K562 (cell line): ENCODE measurements around the gene MEGF11. TPM values are rescaled to one million over a fixed set of nuclear protein-coding genes. Genes with fewer than 3 reads are reported as not detected.

Experiments used
- BCL6 ChIP-seq: fragments of 250-450 bp; sonication (Bioruptor Pico); IDR thresholded peaks from 2 replicates; pipeline ENCODE4 v1.4.0; 2020
- ELF1 ChIP-seq: fragments of 200-800 bp; sonication (Bioruptor generic); IDR thresholded peaks from 2 replicates; pipeline ENCODE4 v1.6.1; 2016; ENCODE audit warnings: missing genetic modification characterization, missing compliant biosample characterization
- FOXM1 ChIP-seq, 2 experiments: fragments of 450-650 bp in 1 of 2; sonication (generic) in 1 of 2; formaldehyde crosslinking in 1 of 2; IDR thresholded peaks; 2 replicates each; pipeline versions ENCODE4 v1.6.1 to v1.9.0; 2017 to 2022; ENCODE audit warnings: low read depth in 2 of 2, mild to moderate bottlenecking in 2 of 2, missing genetic modification reagents in 1 of 2, moderate library complexity in 1 of 2
- KDM2B ChIP-seq: fragments of 250-450 bp; sonication (Bioruptor Pico); IDR thresholded peaks from 2 replicates; pipeline ENCODE4 v1.8.0; 2021; ENCODE audit warnings: mild to moderate bottlenecking, moderate library complexity
- MBD2 ChIP-seq: sonication (generic); IDR thresholded peaks from 2 replicates; pipeline ENCODE4 v1.6.1; 2016; ENCODE audit warnings: low read depth, borderline replicate concordance
- POLR2B ChIP-seq: fragments of 450-650 bp; IDR thresholded peaks from 2 replicates; pipeline ENCODE4 v1.6.1; 2018; ENCODE audit warnings: low read depth; ENCODE audit not compliant: partially characterized antibody
- RCOR1 ChIP-seq, 2 experiments: IDR thresholded peaks; 2 replicates each; pipeline ENCODE4 v1.6.1; 2012; ENCODE audit warnings: low read depth in 2 of 2, low read length in 2 of 2, borderline replicate concordance in 1 of 2, improper control_type of control experiment in 1 of 2
- SOX6 ChIP-seq: fragments of 450-650 bp; IDR thresholded peaks from 2 replicates; pipeline ENCODE4 v1.6.1; 2014; ENCODE audit warnings: mild to moderate bottlenecking
- ZNF354B ChIP-seq: fragments of 250-450 bp; sonication (Bioruptor Pico); IDR thresholded peaks from 2 replicates; pipeline ENCODE4 v1.4.0; 2020
- polyA plus RNA-seq, 8 experiments: library from polyadenylated mRNA; depleted of rRNA in 4 of 8; stranded (reverse) in 5 of 8; unstranded in 3 of 8; fragments of >200 nt; fragmentation: Nextera tagmentation in 2 of 8; fragmentation: Illumina TruSeq in 1 of 8; extraction: Ambion mirVana in 2 of 8; extraction: Trizol in 1 of 8; gene quantifications; 2 replicates each; pipeline versions ENCODE4 v1.2.1 to v1.2.3, GENCODE V29; 2011 to 2014; ENCODE audit warnings: inconsistent platforms in 1 of 8, missing spikeins in 1 of 8
- total RNA-seq, 7 experiments: library from RNA; depleted of rRNA in 6 of 7; stranded (reverse); fragments of >200 nt in 6 of 7; fragmentation: Illumina TruSeq in 2 of 7; extraction: Trizol in 2 of 7; gene quantifications; 2 replicates each; pipeline versions ENCODE4 v1.2.1 to v1.2.3, GENCODE V29; 2011 to 2021; ENCODE audit warnings: low replicate concordance in 1 of 7
- TF ChIP-seq, protein P1 (sequence below), 2 experiments: fragments of 450-650 bp; IDR thresholded peaks; 2 replicates each; pipeline ENCODE4 v1.6.1; 2018; ENCODE audit warnings: mild to moderate bottlenecking in 2 of 2, low read depth in 1 of 2; ENCODE audit not compliant: partially characterized antibody in 2 of 2
- TF ChIP-seq, protein P2 (sequence below): sonication (generic); formaldehyde crosslinking; IDR thresholded peaks from 2 replicates; pipeline ENCODE4 v1.8.1; 2023; ENCODE audit warnings: mild to moderate bottlenecking, missing genetic modification reagents, moderate library complexity
- TF ChIP-seq, protein P3 (sequence below): fragments of 450-650 bp; IDR thresholded peaks from 2 replicates; pipeline ENCODE4 v1.6.1; 2017; ENCODE audit warnings: antibody characterized with exemption
- TF ChIP-seq, protein P4 (sequence below): fragments of 250-450 bp; sonication (Bioruptor Pico); IDR thresholded peaks from 2 replicates; pipeline ENCODE4 v1.5.0; 2022; ENCODE audit warnings: mild to moderate bottlenecking
- TF ChIP-seq, protein P5 (sequence below): fragments of 450-650 bp; IDR thresholded peaks from 2 replicates; pipeline ENCODE4 v1.6.1; 2018; ENCODE audit warnings: mild to moderate bottlenecking, low read depth; ENCODE audit not compliant: partially characterized antibody

The MEGF11 gene
- total and polyA plus RNA-seq, 9 of the 15 experiments (the other 6 are each of a cell fraction or from before 2014, with no cell fraction given): 0.06 to 0.23 (median 0.20) TPM; not detected in 6

DNA sequence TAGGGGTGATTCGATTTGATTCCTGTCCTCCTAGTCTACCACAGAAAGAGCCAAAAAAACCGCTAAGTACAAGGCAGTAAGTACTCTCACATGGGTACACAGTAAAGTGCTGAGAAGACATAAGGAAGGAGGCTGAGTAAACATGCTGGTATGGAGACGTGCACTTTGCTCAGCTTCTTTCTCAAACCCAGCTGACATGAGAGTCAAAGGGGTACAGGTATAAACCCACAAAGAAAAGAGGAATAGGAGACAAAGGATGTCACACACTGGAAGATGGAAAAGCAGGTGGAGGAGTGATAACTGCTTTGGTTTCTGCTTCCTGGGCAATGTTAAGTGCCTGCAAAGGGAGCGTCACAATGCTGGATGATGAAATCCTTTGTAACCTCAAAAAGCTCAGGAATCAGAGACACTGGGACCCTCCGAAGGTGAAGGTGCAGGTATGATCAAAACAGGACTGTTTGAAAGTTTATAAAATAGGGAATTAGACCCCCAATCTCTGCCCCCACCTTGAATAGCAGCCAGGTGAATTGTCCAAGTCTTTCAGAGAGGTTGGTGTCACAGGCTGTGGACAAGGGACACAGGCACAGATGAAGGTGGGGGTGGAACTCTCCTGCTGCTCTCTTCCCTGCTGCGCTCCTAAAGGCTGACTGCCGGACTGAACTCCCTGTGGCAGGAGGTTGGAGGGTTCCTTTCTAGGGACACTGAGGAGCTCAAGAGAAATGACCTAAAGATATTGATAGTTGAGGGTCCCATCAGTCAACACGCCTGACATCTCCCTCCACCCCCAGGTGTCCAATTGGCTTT lies 282.4 kb downstream of the MEGF11 start (continued):
- TF ChIP-seq, protein P1, sequence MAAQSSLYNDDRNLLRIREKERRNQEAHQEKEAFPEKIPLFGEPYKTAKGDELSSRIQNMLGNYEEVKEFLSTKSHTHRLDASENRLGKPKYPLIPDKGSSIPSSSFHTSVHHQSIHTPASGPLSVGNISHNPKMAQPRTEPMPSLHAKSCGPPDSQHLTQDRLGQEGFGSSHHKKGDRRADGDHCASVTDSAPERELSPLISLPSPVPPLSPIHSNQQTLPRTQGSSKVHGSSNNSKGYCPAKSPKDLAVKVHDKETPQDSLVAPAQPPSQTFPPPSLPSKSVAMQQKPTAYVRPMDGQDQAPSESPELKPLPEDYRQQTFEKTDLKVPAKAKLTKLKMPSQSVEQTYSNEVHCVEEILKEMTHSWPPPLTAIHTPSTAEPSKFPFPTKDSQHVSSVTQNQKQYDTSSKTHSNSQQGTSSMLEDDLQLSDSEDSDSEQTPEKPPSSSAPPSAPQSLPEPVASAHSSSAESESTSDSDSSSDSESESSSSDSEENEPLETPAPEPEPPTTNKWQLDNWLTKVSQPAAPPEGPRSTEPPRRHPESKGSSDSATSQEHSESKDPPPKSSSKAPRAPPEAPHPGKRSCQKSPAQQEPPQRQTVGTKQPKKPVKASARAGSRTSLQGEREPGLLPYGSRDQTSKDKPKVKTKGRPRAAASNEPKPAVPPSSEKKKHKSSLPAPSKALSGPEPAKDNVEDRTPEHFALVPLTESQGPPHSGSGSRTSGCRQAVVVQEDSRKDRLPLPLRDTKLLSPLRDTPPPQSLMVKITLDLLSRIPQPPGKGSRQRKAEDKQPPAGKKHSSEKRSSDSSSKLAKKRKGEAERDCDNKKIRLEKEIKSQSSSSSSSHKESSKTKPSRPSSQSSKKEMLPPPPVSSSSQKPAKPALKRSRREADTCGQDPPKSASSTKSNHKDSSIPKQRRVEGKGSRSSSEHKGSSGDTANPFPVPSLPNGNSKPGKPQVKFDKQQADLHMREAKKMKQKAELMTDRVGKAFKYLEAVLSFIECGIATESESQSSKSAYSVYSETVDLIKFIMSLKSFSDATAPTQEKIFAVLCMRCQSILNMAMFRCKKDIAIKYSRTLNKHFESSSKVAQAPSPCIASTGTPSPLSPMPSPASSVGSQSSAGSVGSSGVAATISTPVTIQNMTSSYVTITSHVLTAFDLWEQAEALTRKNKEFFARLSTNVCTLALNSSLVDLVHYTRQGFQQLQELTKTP (IDR thresholded peaks at IDR 0.05; ENCODE audit: low read depth in 1 of 2, partially characterized antibody in 2 of 2): peak in 1 of 2 experiments; percentile 63
- TF ChIP-seq SOX6 (peak; percentile 92), POLR2B (peak; percentile 20), BCL6 (CRISPR knock-in tag) (no peak), ZNF354B (no peak), KDM2B (CRISPR knock-in tag) (no peak), FOXM1 (IDR thresholded peaks at IDR 0.05; ENCODE audit: low read depth) (no peak; the same call in 1 of the 2 replicates), FOXM1 (CRISPR knock-in tag; IDR thresholded peaks at IDR 0.05; ENCODE audit: low read depth) (no peak), ELF1 (tag) (peak; percentile 53; the same call in 1 of the 2 replicates), MBD2 (no peak), RCOR1 (IDR thresholded peaks at IDR 0.05; ENCODE audit: borderline replicate concordance in 1 of 2, low read depth in 2 of 2, low read length in 2 of 2) (peak in 1 of 2 experiments; percentile 86; a peak in 1 of 4 replicates)
- TF ChIP-seq, protein P2, sequence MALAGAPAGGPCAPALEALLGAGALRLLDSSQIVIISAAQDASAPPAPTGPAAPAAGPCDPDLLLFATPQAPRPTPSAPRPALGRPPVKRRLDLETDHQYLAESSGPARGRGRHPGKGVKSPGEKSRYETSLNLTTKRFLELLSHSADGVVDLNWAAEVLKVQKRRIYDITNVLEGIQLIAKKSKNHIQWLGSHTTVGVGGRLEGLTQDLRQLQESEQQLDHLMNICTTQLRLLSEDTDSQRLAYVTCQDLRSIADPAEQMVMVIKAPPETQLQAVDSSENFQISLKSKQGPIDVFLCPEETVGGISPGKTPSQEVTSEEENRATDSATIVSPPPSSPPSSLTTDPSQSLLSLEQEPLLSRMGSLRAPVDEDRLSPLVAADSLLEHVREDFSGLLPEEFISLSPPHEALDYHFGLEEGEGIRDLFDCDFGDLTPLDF (CRISPR knock-in tag): no peak
- TF ChIP-seq, protein P3, sequence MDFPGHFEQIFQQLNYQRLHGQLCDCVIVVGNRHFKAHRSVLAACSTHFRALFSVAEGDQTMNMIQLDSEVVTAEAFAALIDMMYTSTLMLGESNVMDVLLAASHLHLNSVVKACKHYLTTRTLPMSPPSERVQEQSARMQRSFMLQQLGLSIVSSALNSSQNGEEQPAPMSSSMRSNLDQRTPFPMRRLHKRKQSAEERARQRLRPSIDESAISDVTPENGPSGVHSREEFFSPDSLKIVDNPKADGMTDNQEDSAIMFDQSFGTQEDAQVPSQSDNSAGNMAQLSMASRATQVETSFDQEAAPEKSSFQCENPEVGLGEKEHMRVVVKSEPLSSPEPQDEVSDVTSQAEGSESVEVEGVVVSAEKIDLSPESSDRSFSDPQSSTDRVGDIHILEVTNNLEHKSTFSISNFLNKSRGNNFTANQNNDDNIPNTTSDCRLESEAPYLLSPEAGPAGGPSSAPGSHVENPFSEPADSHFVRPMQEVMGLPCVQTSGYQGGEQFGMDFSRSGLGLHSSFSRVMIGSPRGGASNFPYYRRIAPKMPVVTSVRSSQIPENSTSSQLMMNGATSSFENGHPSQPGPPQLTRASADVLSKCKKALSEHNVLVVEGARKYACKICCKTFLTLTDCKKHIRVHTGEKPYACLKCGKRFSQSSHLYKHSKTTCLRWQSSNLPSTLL: no peak
- TF ChIP-seq, protein P4, sequence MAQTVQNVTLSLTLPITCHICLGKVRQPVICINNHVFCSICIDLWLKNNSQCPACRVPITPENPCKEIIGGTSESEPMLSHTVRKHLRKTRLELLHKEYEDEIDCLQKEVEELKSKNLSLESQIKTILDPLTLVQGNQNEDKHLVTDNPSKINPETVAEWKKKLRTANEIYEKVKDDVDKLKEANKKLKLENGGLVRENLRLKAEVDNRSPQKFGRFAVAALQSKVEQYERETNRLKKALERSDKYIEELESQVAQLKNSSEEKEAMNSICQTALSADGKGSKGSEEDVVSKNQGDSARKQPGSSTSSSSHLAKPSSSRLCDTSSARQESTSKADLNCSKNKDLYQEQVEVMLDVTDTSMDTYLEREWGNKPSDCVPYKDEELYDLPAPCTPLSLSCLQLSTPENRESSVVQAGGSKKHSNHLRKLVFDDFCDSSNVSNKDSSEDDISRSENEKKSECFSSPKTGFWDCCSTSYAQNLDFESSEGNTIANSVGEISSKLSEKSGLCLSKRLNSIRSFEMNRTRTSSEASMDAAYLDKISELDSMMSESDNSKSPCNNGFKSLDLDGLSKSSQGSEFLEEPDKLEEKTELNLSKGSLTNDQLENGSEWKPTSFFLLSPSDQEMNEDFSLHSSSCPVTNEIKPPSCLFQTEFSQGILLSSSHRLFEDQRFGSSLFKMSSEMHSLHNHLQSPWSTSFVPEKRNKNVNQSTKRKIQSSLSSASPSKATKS: no peak
- TF ChIP-seq, protein P5, sequence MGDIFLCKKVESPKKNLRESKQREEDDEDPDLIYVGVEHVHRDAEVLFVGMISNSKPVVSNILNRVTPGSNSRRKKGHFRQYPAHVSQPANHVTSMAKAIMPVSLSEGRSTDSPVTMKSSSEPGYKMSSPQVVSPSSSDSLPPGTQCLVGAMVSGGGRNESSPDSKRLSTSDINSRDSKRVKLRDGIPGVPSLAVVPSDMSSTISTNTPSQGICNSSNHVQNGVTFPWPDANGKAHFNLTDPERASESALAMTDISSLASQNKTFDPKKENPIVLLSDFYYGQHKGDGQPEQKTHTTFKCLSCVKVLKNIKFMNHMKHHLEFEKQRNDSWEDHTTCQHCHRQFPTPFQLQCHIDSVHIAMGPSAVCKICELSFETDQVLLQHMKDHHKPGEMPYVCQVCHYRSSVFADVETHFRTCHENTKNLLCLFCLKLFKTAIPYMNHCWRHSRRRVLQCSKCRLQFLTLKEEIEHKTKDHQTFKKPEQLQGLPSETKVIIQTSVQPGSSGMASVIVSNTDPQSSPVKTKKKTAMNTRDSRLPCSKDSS: no peak
